Measurements from ENCODE around the gene EIF4E2.

Gene EIF4E2

GRCh38 chr2:232511336-232511890, 39.1 kb upstream of the EIF4E2 start (continued):
- no peak for TF ChIP-seq CREB5 (CRISPR knock-in tag; IDR thresholded peaks at IDR 0.05; ENCODE audit: low read depth)
- no peak for TF ChIP-seq OSR1 (CRISPR knock-in tag; IDR thresholded peaks at IDR 0.05)

GRCh38 chr2:232512602-232513001, 37.9 kb upstream of the EIF4E2 start:
- no peak for TF ChIP-seq GLIS3 (CRISPR knock-in tag; IDR thresholded peaks at IDR 0.05)
- no peak for TF ChIP-seq BACH2 (CRISPR knock-in tag; IDR thresholded peaks at IDR 0.05; ENCODE audit: borderline replicate concordance)
- TF ChIP-seq TCF4 (CRISPR knock-in tag; IDR thresholded peaks at IDR 0.05; ENCODE audit: borderline replicate concordance) = no peak
- TF ChIP-seq ZFP30 (CRISPR knock-in tag; IDR thresholded peaks at IDR 0.05) = no peak
- TF ChIP-seq ARNTL (CRISPR knock-in tag; IDR thresholded peaks at IDR 0.05; ENCODE audit: borderline replicate concordance, low read depth) = no peak
- no peak for TF ChIP-seq OSR1 (CRISPR knock-in tag; IDR thresholded peaks at IDR 0.05)
- no peak for TF ChIP-seq ZFP3 (CRISPR knock-in tag; IDR thresholded peaks at IDR 0.05)
- TF ChIP-seq TSHZ2 (CRISPR knock-in tag; IDR thresholded peaks at IDR 0.05) = no peak
- TF ChIP-seq CSRNP3 (CRISPR knock-in tag; IDR thresholded peaks at IDR 0.05) = no peak
- no peak for TF ChIP-seq PATZ1 (CRISPR knock-in tag; IDR thresholded peaks at IDR 0.05; ENCODE audit: borderline replicate concordance)
- no peak for TF ChIP-seq CREB5 (CRISPR knock-in tag; IDR thresholded peaks at IDR 0.05; ENCODE audit: low read depth)
- TF ChIP-seq RARB (CRISPR knock-in tag; IDR thresholded peaks at IDR 0.05) = no peak
- TF ChIP-seq TOX (CRISPR knock-in tag; IDR thresholded peaks at IDR 0.05; ENCODE audit: borderline replicate concordance) = no peak
- no peak for TF ChIP-seq POU6F1 (CRISPR knock-in tag; IDR thresholded peaks at IDR 0.05; ENCODE audit: borderline replicate concordance, low read depth)
- TF ChIP-seq ZNF565 (CRISPR knock-in tag; conservative IDR thresholded peaks at IDR 0.05; ENCODE audit: low read depth) = no peak
- no peak for TF ChIP-seq CSDC2 (CRISPR knock-in tag; IDR thresholded peaks at IDR 0.05)
- TF ChIP-seq ZNF70 (CRISPR knock-in tag; IDR thresholded peaks at IDR 0.05) = no peak
- TF ChIP-seq ZC3H10 (CRISPR knock-in tag; IDR thresholded peaks at IDR 0.05) = no peak
- TF ChIP-seq ESRRG (CRISPR knock-in tag; IDR thresholded peaks at IDR 0.05) = no peak
- ATAC-seq = no peak

- ATAC-seq = no peak
- TF ChIP-seq RARB (CRISPR knock-in tag; IDR thresholded peaks at IDR 0.05) (no peak), PPARA (CRISPR knock-in tag; IDR thresholded peaks at IDR 0.05; ENCODE audit: borderline replicate concordance) (no peak), ESRRG (CRISPR knock-in tag; IDR thresholded peaks at IDR 0.05) (no peak), PATZ1 (CRISPR knock-in tag; IDR thresholded peaks at IDR 0.05; ENCODE audit: borderline replicate concordance) (no peak), CREB5 (CRISPR knock-in tag; IDR thresholded peaks at IDR 0.05; ENCODE audit: low read depth) (no peak), ARNTL (CRISPR knock-in tag; IDR thresholded peaks at IDR 0.05; ENCODE audit: borderline replicate concordance, low read depth) (no peak), TSHZ2 (CRISPR knock-in tag; IDR thresholded peaks at IDR 0.05) (no peak), CSDC2 (CRISPR knock-in tag; IDR thresholded peaks at IDR 0.05) (no peak)
Observed at GRCh38 chr2:232513353-232513752, 37.1 kb upstream of the EIF4E2 start.
